H1 (cell line): ENCODE data around the gene SLC13A2.

Experiments
- BRCA1 ChIP-seq: IDR thresholded peaks from 2 replicates; pipeline ENCODE4 v1.6.1; 2012; ENCODE audit warnings: low read depth, low read length, improper control_type of control experiment
- CBX8 ChIP-seq: fragments of 300-800, 300-1000 bp; sonication (generic); IDR thresholded peaks from 2 replicates; pipeline ENCODE4 v1.7.1; 2016; ENCODE audit warnings: low read depth, low read length, borderline replicate concordance
- CEBPB ChIP-seq: IDR thresholded peaks from 2 replicates; pipeline ENCODE4 v1.6.1; 2012; ENCODE audit warnings: low read depth, low read length
- CHD2 ChIP-seq: IDR thresholded peaks from 2 replicates; pipeline ENCODE4 v1.6.1; 2012; ENCODE audit warnings: low read length, improper control_type of control experiment
- CTCF ChIP-seq, 3 experiments: IDR thresholded peaks; 1 replicate in 2 of 3; 2 replicates in 1 of 3; pipeline versions ENCODE4 v1.5.1 to v1.6.1; 2011; ENCODE audit warnings: low read length in 3 of 3, mild to moderate bottlenecking in 3 of 3, inconsistent platforms in 2 of 3, low read depth in 1 of 3, moderate library complexity in 1 of 3; ENCODE audit not compliant: insufficient read depth in 1 of 3; ENCODE audit errors: control extremely low read depth in 1 of 3
- E2F6 ChIP-seq: IDR thresholded peaks from 2 replicates; pipeline ENCODE4 v1.6.1; 2012; ENCODE audit warnings: inconsistent platforms
- EP300 ChIP-seq, 2 experiments: IDR thresholded peaks; 1 replicate in 1 of 2; 2 replicates in 1 of 2; pipeline ENCODE4 v1.6.1; 2011 to 2012; ENCODE audit warnings: low read depth in 2 of 2, low read length in 2 of 2, mild to moderate bottlenecking in 2 of 2, borderline replicate concordance in 1 of 2, inconsistent platforms in 1 of 2, moderate library complexity in 1 of 2
- EZH2 ChIP-seq: fragments of 200-600 bp; sonication (generic); IDR thresholded peaks from 2 replicates; pipeline ENCODE4 v1.7.1; 2012; ENCODE audit warnings: low read depth, mild to moderate bottlenecking, moderate library complexity, low read length, inconsistent platforms; ENCODE audit not compliant: severe bottlenecking
- GABPA ChIP-seq: IDR thresholded peaks from 2 replicates; pipeline ENCODE4 v1.6.1; 2011; ENCODE audit warnings: mild to moderate bottlenecking, low read length, moderate library complexity, borderline replicate concordance; ENCODE audit not compliant: insufficient read depth
- HDAC6 ChIP-seq: IDR thresholded peaks from one replicate; pipeline ENCODE4 v1.7.1; 2012; ENCODE audit warnings: low read depth, mild to moderate bottlenecking, inconsistent platforms, low read length, moderate library complexity
- KDM1A ChIP-seq: fragments of 200-600, 300-600 bp; sonication (generic); IDR thresholded peaks from 2 replicates; pipeline ENCODE4 v1.7.1; 2016; ENCODE audit warnings: mild to moderate bottlenecking, low read length, borderline replicate concordance
- MAX ChIP-seq: IDR thresholded peaks from 2 replicates; pipeline ENCODE4 v1.6.1; 2012; ENCODE audit warnings: inconsistent platforms
- POLR2A ChIP-seq, 2 experiments: IDR thresholded peaks; 1 replicate in 1 of 2; 2 replicates in 1 of 2; pipeline ENCODE4 v1.6.1; 2011; ENCODE audit warnings: low read depth in 2 of 2, low read length in 2 of 2, mild to moderate bottlenecking in 2 of 2; ENCODE audit errors: control extremely low read depth in 1 of 2
- POLR2AphosphoS5 ChIP-seq: IDR thresholded peaks from 2 replicates; pipeline ENCODE4 v1.6.1; 2011; ENCODE audit warnings: low read depth, low read length

- TF ChIP-seq CBX8: no peak
- TF ChIP-seq CEBPB: no peak
- no peak for TF ChIP-seq CTCF (IDR thresholded peaks at IDR 0.05; ENCODE audit: control extremely low read depth in 1 of 3, insufficient read depth in 1 of 3, low read depth in 1 of 3, low read length in 3 of 3)
- no peak for TF ChIP-seq E2F6
- no peak for TF ChIP-seq KDM1A
- no peak for TF ChIP-seq POLR2AphosphoS5
- TF ChIP-seq EP300 (IDR thresholded peaks at IDR 0.05; ENCODE audit: borderline replicate concordance in 1 of 2, low read depth in 2 of 2, low read length in 2 of 2): no peak
- no peak for TF ChIP-seq GABPA
- TF ChIP-seq POLR2A (IDR thresholded peaks at IDR 0.05; ENCODE audit: control extremely low read depth in 1 of 2, low read depth in 2 of 2, low read length in 2 of 2): no peak
- no peak for TF ChIP-seq CHD2
- no peak for TF ChIP-seq EZH2
- no peak for TF ChIP-seq MAX
- no peak for TF ChIP-seq HDAC6
- TF ChIP-seq BRCA1: no peak
Measured at GRCh38 chr17:28518132-28518531, 44.7 kb downstream of the SLC13A2 start.
